ENCODE measurements around the gene UBAP2.

DNA sequence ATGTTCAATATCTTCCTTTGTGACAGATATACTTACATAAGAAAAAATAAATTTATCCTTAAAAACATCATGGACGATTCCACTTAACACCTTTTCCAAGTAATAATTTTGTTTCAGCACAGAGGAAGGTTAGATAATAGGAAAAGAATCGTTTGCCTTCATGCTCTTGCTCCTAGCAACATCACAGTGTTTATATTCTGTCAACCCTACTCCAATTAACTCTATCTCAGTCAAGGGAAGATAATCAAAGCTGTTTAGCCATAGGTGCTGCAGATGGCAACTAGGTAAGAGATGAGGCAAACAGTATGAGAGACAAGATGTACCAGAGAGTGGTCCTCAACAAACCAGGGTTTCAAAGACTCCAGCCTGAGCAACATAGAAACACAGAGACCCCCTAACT lies 55.6 kb downstream of the UBAP2 start:
- TF ChIP-seq, protein P1, sequence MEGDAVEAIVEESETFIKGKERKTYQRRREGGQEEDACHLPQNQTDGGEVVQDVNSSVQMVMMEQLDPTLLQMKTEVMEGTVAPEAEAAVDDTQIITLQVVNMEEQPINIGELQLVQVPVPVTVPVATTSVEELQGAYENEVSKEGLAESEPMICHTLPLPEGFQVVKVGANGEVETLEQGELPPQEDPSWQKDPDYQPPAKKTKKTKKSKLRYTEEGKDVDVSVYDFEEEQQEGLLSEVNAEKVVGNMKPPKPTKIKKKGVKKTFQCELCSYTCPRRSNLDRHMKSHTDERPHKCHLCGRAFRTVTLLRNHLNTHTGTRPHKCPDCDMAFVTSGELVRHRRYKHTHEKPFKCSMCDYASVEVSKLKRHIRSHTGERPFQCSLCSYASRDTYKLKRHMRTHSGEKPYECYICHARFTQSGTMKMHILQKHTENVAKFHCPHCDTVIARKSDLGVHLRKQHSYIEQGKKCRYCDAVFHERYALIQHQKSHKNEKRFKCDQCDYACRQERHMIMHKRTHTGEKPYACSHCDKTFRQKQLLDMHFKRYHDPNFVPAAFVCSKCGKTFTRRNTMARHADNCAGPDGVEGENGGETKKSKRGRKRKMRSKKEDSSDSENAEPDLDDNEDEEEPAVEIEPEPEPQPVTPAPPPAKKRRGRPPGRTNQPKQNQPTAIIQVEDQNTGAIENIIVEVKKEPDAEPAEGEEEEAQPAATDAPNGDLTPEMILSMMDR (optimal IDR thresholded peaks at IDR 0.05 in 1 of 3, IDR thresholded peaks at IDR 0.05 in 1 of 3, conservative IDR thresholded peaks at IDR 0.05 in 1 of 3; ENCODE audit: extremely low read depth in 1 of 3, insufficient read depth in 2 of 3, low read length in 3 of 3), result no peak
- no peak for TF ChIP-seq EZH2 (IDR thresholded peaks at IDR 0.05; ENCODE audit: low read length)
